Breast epithelium (tissue), 4 donors: Measurements from ENCODE around the gene DIMT1. TPM values are rescaled to one million over a fixed set of nuclear protein-coding genes. Genes with fewer than 3 reads are reported as not detected.

Experiments used
- DNase-seq, 2 donors: peaks; one replicate each; pipeline ENCODE4 v3.0.0-alpha.2; 2019; ENCODE audit warnings: low spot score in 2 of 2
- H3K27ac ChIP-seq, 2 donors: fragments of 200-600 bp; sonication (generic) in 1 of 2; one replicate each; pipeline ENCODE4 v1.5.1; 2016 to 2019; ENCODE audit warnings: mild to moderate bottlenecking in 1 of 2
- H3K27me3 ChIP-seq, 2 donors: fragments of 200-600 bp; sonication (generic) in 1 of 2; one replicate each; pipeline versions ENCODE4 v1.5.1 to v1.6.0; 2017 to 2019; ENCODE audit warnings: control low read depth in 1 of 2, mild to moderate bottlenecking in 1 of 2
- H3K36me3 ChIP-seq: fragments of 200-600 bp; one replicate; pipeline ENCODE4 v1.5.1; 2019
- H3K4me1 ChIP-seq, 2 donors: fragments of 200-600 bp; sonication (generic); one replicate each; pipeline ENCODE4 v1.5.1; 2016 to 2019; ENCODE audit warnings: control low read depth in 1 of 2
- H3K4me3 ChIP-seq, 3 donors: fragments of 200-600 bp; sonication (generic); 1 replicate in 2 of 3; 2 replicates in 1 of 3; pipeline ENCODE4 v1.5.1; 2016 to 2019; ENCODE audit warnings: mild to moderate bottlenecking in 3 of 3, moderate library complexity in 2 of 3
- H3K9me3 ChIP-seq, 2 donors: fragments of 200-600 bp; sonication (generic) in 1 of 2; one replicate each; pipeline ENCODE4 v1.5.1; 2016 to 2019; ENCODE audit warnings: control low read depth in 1 of 2
- CTCF ChIP-seq, 3 donors: fragments of 450-650 bp; IDR thresholded peaks; one replicate each; pipeline ENCODE4 v1.5.1; 2016 to 2017; ENCODE audit warnings: antibody characterized with exemption in 3 of 3, mild to moderate bottlenecking in 3 of 3, moderate library complexity in 3 of 3
- POLR2A ChIP-seq: fragments of 450-650 bp; IDR thresholded peaks from one replicate; pipeline ENCODE4 v1.6.1; 2016; ENCODE audit warnings: antibody characterized with exemption, mild to moderate bottlenecking, moderate library complexity
- POLR2AphosphoS5 ChIP-seq, 3 donors: sonication (generic); formaldehyde crosslinking; IDR thresholded peaks; one replicate each; pipeline ENCODE4 v1.6.1; 2017; ENCODE audit warnings: antibody characterized with exemption in 3 of 3
- intact Hi-C: fragments of 100-400 bp; cut with DNase I; formaldehyde crosslinking; loops from one replicate; pipeline ENCODE4 v1.15.1; 2023; ENCODE audit warnings: low total_unique reads
- total RNA-seq, 3 donors: library from RNA; depleted of rRNA; stranded (reverse); fragments of >200 nt; gene quantifications; one replicate each; pipeline ENCODE4 v1.1.0, GENCODE V29; 2016

Gene DIMT1
- total RNA-seq, 3 donors from 2014 or later, result 34.5 to 38.3 (median 38.1) TPM

GRCh38 chr5:62431735-62432620 lies 28.3 kb upstream of the DIMT1 start:
- DNase-seq, result no peak
- peaks cover 0 to 4% of the 10 kb centered on the region in 2 donors for H3K4me1 ChIP-seq
- intact Hi-C loops, result no loop called here
- no peaks in the 10 kb centered on the region for H3K27me3 ChIP-seq
- TF ChIP-seq POLR2AphosphoS5 (IDR thresholded peaks at IDR 0.05) (no peak), POLR2A (no peak), CTCF (IDR thresholded peaks at IDR 0.05) (no peak)
- H3K4me3 ChIP-seq, result no peak overlapping the region
- no peaks in the 10 kb centered on the region for H3K36me3 ChIP-seq
- no peaks in the 10 kb centered on the region for H3K9me3 ChIP-seq
- H3K27ac ChIP-seq, result peak overlapping the region; percentile 40 to 68

GRCh38 chr5:62424763-62425162 lies 21.1 kb upstream of the DIMT1 start:
- H3K27ac ChIP-seq, result no peak overlapping the region
- H3K4me3 ChIP-seq, result no peak overlapping the region
- no peaks in the 10 kb centered on the region for H3K9me3 ChIP-seq
- no peaks in the 10 kb centered on the region for H3K27me3 ChIP-seq
- H3K4me1 ChIP-seq, result no peaks in the 10 kb centered on the region
- H3K36me3 ChIP-seq, result no peaks in the 10 kb centered on the region
- no peak for DNase-seq
- intact Hi-C loops, result no loop called here
- no peak for TF ChIP-seq POLR2A
- no peak for TF ChIP-seq POLR2AphosphoS5 (IDR thresholded peaks at IDR 0.05)
- no peak for TF ChIP-seq CTCF (IDR thresholded peaks at IDR 0.05)

DNA sequence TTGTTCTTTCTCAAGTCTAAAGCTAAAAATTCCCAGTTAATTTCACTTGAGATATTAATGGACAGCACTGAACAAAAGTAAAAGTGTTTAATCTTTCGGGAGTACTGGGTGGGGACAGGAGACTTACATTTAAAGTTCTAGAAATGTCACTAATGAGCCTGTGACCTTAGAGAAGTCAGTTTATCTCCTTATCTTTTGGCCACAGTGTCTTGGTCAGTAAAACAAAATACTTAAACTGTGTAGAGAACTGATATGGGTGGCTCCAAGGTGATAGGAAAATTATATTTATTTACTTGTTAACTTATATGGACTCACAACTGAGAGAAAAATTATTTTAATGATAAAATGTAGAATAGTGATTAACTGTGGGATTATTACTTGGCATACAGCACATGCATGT lies 17.7 kb upstream of the DIMT1 start:
- TF ChIP-seq CTCF (IDR thresholded peaks at IDR 0.05) (no peak), POLR2AphosphoS5 (IDR thresholded peaks at IDR 0.05) (no peak), POLR2A (no peak)
- intact Hi-C loops, result no loop called here
- DNase-seq, result no peak
- Histone ChIP-seq H3K36me3 (no peaks in the 10 kb centered on the region), H3K27me3 (no peaks in the 10 kb centered on the region), H3K4me3 (no peak overlapping the region), H3K27ac (no peak overlapping the region), H3K4me1 (no peaks in the 10 kb centered on the region), H3K9me3 (no peaks in the 10 kb centered on the region)

GRCh38 chr5:62419609-62420008 lies 15.9 kb upstream of the DIMT1 start:
- no peak overlapping the region for H3K4me3 ChIP-seq
- no peaks in the 10 kb centered on the region for H3K27me3 ChIP-seq
- no peak for TF ChIP-seq POLR2A
- TF ChIP-seq CTCF (IDR thresholded peaks at IDR 0.05), result no peak
- no peak for TF ChIP-seq POLR2AphosphoS5 (IDR thresholded peaks at IDR 0.05)
- intact Hi-C loops, result no loop called here
- H3K36me3 ChIP-seq, result no peaks in the 10 kb centered on the region
- no peaks in the 10 kb centered on the region for H3K9me3 ChIP-seq
- no peak overlapping the region for H3K27ac ChIP-seq
- DNase-seq, result no peak
- H3K4me1 ChIP-seq, result no peaks in the 10 kb centered on the region

DNA sequence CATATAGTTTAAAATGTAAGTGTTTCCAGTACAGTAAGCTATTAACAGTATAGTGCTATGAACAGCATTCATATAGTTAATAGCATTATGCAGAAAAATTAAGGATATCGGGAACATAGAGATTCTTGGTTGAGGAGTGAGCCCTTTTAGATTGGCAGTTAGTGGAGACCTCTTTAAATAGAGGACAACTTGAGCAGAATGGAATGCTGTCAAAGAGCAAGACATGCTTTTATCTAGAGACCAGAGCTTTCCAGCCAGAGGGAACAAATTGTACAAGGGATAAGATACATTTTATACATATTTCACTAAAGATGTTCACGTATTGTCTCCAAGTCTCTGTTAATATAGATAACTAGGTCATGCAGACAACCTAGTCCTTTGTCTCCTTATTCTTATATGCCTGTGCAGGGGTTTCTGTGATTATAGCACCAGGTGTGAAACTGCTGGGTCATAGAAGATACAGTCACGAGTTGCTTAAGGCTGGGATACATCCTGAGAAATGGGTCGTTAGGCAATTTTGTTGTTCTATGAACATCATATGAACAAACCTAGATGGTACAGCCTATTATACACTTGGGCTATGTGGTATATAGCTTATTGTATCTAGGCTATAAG lies 14.9 kb upstream of the DIMT1 start:
- DNase-seq, result no peak
- Histone ChIP-seq H3K4me1 (peaks cover 0 to 7% of the 10 kb centered on the region in 2 donors), H3K9me3 (no peaks in the 10 kb centered on the region), H3K36me3 (no peaks in the 10 kb centered on the region), H3K27me3 (no peaks in the 10 kb centered on the region), H3K27ac (no peak overlapping the region), H3K4me3 (no peak overlapping the region)
- intact Hi-C loops, result no loop called here
- TF ChIP-seq POLR2AphosphoS5 (IDR thresholded peaks at IDR 0.05) (no peak), CTCF (IDR thresholded peaks at IDR 0.05) (no peak), POLR2A (no peak)
